Measurements from ENCODE around the gene LMBR1L.
A peak's percentile ranks its signal among the peaks of the same experiment; 100 is the strongest.
"Not testable (repeated sequence)": the region's sequence is repeated elsewhere in the genome, so short reads cannot be mapped to it uniquely, and the experiment has no call there.

Gene LMBR1L, protein sequence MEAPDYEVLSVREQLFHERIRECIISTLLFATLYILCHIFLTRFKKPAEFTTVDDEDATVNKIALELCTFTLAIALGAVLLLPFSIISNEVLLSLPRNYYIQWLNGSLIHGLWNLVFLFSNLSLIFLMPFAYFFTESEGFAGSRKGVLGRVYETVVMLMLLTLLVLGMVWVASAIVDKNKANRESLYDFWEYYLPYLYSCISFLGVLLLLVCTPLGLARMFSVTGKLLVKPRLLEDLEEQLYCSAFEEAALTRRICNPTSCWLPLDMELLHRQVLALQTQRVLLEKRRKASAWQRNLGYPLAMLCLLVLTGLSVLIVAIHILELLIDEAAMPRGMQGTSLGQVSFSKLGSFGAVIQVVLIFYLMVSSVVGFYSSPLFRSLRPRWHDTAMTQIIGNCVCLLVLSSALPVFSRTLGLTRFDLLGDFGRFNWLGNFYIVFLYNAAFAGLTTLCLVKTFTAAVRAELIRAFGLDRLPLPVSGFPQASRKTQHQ

DNA sequence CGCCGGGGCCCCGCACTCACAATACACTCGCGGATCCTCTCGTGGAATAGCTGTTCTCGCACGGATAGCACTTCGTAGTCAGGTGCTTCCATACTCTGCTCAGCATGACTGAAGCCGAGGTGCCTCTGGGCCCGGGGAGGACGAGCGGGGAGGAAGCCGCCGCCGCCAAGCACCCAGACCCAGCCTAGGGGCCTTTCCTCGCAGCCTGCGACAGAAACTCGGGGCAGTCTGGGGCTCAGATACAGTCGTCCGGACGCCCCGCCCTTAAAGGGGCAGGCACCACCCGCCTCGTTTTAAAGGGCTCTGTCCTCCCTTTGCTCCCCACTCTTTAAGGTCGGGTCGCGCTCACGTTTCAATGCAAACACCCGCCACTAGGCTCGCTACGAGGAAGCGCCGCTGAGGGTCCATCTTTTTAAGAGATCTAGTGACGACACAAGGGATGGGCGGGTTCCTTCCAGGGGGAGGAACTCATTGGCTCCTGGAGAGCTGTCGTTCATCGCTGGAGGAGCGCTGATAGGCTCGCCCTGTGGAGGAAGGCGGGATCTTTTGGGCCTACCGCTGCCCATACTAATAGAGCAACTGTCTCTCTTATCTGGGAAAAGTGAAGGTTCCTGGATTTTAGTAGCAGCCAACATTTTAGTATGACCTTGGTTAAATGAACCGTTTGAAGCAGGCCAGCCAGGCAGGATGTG is at the start of gene LMBR1L:
Gene LMBR1L (minus strand): TSS at position 384 of the 692 bp plus-strand sequence. CDS start 292 bp downstream, at position 92.
- DNase-seq = peak; percentile 99

DNA sequence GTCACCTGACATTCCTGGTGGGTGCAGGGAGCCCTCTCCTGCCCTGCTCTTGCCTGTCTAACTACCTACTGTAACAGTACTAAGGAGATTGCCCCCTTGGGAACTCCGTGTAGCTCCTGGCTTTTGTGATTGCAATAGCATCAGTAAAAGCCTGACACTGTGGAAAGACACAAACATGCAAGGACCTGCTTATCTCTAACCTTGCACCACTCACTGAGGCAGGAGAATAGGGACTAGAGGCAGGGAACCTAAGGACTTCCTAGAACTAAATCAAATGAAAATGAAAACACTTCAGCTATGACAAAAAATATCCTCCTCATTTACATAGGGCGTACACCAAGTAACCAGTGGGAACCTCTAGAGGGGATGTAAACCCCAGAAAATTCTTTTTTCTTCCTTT is 49.8 kb upstream of the LMBR1L start:
- no peak for DNase-seq

DNA sequence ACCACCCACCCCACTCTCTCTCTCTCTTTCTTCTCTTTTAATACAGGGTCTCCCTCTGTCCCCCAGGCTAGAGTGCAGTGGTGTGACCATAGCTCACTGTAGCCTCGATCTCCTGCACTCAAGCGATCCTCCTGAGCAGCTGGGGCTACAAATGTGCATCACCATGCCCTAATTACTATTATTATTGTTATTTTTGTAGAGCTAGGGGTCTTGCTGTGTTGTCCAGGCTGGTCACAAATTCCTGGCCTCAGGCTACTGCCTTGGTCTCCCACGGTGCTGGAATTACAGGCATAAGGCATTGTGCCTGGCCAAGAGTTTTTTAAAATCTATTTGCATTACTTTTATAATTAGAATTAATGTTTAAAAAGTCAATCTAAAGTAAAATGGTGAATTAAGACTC is 43.6 kb upstream of the LMBR1L start:
- DNase-seq = no peak

DNA sequence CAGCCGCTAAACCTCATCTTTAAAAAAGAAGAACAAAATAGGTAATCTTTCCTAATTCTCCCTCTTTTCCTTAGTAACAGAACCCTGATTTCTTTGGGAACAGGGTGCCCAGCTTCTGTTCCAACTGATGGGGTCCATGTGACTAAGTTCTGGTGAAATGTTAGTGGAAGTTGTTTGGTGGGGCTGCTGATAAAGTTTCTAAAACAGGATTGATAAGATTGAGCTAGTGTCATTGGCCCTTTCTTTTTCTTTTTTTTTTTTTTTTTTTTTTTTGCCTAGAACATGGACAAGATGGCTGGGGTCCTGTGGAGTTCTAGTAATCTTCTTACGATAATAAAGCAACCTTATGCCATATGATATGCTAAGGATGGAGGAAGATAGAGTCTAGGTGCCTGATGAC is 36.7 kb upstream of the LMBR1L start:
- DNase-seq = no peak

DNA sequence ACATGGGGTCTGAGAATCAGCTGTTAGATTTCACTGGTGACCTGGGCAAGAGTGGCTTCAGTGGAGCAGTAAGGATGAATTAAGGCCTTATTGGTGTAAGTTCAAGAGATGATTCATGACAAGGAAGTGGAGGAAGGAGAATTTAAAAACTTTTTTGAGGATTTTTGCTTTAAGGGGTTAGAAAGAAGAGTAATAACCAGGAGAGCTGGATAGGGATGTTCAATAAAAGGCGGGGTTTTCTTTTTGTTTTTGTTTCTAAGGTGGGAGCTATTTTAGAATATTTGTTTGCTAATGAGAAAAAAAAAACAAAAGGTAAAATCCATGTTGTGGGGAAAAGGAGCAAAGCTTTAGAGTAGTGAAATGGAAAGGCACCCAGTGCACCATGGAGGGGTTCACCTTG is 35.8 kb upstream of the LMBR1L start:
- no peak for DNase-seq

DNA sequence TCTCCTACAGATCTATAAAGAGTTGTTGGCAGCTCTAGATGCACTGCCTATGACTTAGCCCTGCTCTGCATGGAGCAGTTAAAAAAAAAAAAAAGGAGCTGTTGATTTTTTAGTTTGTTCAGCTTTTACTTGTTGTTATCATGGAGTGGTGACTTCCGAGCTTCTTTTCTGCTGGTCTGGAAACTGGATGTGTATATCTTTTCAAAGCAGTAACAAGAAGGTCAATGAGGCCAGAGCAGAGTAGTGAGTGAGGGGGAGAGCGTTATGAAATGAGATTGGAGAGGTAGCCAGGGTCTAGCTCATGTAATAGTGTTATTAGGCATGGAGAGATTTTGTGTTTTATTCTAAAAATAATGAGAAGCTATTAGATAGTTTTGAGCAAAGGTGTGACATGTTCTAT is 33.7 kb upstream of the LMBR1L start:
- no peak for DNase-seq

DNA sequence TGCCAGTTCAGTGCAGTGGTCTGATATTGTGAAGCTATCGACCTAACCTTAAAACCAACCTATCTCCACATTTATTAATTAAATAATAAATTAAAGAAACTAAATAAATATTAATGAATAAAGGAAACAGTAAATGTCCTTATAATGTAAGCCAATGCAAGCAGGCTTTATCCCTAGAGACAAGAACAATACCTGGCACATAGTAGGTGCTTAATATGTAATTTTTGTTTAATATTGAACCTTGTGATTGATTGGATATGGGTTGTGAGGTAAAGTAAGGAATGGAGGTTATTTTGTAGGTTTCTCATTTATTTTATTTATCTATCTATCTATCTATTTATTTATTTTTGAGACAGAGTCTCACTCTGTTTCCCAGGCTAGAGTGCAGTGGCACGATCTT is 28.4 kb upstream of the LMBR1L start:
- DNase-seq = no peak

DNA sequence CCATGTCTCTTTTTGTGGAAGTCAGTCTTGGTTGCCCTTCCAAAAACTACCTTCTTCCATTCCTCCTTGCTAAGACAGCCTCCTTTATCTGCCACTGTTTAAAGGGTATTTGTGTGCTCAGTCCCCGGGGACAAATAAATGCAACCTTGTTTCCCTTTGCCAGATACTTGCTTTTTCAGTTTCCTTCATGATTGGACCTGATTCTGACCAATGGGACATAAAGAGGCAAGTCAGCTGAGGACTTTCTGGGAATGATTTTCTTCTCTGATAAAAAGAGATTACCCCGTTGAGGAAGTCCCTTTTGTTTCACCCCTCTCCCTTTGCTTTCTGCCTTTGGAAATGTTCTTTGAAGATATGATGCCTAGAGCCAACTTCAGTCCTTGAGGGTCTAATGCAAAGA is 27.9 kb upstream of the LMBR1L start:
- DNase-seq = no peak

DNA sequence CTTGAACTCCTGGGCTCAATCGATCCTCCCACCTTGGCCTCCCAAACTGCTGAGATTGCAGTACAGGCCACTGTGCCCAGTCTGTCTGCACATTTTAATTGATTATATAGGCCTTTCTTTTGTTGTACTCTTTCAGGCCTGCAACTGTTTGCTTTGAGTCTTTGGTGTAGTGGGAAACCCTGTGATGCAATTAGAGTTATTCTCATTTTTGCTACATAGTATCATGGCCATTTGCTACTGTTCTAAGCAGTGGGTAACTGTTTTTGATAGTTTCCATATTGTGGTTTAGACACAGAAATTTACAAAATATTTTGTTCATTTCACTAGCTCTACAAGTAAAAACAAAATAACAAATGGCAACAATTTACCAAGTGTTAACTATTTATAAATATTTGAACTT is 26.8 kb upstream of the LMBR1L start:
- no peak for DNase-seq

DNA sequence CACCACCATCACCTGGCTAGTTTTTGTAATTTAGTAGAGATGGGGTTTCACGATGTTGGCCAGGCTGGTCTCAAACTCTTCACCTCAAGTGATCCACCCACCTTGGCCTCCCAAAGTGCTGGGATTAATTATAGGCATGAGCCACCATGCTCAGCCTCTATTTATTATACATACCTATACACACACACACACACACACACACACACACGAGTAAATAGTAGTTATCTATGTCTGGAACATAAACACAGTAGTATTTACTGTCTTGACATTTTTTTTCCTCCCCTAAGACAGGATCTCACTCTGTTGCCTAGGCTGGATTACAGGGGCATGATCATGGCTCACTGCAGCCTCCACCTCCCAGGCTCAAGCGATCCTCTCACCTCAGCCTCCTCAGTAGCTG is 26.4 kb upstream of the LMBR1L start:
- not testable (repeated sequence) for DNase-seq

DNA sequence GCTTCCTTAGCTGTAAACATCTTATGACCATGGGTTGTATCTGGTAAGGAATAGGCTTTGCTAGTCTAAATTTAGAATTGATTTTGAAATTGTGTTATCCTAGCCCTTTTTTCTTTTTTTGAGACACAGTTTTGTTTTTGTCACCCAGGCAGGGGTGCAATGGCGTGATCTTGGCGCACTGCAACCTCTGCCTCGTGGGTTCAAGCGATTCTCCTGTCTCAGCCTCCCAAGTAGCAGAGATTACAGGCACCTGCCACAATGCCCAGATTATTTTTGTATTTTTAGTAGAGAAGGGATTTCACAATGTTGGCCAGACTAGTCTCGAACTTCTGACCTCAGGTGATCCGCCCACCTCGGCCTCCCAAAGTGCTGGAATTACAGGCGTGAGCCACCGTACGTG is 22.9 kb upstream of the LMBR1L start:
- no peak for DNase-seq

DNA sequence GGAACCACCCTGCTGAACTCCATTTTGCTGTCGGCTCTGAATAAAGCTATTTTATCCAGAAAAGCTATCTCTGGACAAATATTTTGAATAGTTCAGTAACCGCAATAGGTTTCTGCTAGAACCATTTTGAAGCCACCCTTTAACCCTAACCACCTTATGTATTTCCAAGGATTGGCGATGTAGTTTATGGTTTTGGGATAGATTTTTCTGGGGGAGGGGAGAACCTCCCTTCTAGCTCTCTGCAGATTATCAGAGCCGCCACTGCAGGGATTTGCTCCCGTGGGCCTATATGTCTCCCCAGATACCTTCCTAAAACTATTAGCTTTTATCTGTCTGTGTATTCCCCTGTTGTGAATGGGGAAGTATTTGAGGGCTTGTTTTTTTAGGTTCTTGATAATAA is 22.4 kb upstream of the LMBR1L start:
- no peak for DNase-seq

DNA sequence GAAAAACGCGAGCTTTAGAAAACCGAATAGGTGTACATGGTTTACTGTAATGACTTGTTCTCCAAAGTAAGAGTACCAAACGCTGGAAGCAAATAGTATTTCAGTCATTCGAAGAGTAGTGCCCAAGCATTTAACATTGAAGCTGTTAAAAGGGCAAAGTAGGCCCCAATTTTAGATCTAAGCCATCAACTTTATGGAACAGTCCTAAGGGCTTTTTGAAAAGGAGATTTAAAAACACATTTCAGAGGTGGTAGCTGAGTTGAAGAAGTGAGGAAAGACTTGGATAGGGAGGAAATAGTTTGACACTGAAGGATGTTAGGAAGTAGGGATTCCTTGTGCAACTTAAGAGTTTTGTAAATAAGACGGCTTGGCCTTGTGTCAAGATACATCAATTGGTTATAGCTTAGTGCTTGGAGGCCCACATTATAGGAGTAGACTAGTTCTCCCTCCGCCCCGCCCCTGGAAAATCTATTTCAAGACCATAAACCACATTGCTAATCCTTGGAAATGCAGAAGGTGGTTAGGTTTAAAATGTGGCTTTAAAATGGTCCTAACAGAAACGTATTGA is 21.3 kb upstream of the LMBR1L start:
- peak; percentile 60 for DNase-seq

DNA sequence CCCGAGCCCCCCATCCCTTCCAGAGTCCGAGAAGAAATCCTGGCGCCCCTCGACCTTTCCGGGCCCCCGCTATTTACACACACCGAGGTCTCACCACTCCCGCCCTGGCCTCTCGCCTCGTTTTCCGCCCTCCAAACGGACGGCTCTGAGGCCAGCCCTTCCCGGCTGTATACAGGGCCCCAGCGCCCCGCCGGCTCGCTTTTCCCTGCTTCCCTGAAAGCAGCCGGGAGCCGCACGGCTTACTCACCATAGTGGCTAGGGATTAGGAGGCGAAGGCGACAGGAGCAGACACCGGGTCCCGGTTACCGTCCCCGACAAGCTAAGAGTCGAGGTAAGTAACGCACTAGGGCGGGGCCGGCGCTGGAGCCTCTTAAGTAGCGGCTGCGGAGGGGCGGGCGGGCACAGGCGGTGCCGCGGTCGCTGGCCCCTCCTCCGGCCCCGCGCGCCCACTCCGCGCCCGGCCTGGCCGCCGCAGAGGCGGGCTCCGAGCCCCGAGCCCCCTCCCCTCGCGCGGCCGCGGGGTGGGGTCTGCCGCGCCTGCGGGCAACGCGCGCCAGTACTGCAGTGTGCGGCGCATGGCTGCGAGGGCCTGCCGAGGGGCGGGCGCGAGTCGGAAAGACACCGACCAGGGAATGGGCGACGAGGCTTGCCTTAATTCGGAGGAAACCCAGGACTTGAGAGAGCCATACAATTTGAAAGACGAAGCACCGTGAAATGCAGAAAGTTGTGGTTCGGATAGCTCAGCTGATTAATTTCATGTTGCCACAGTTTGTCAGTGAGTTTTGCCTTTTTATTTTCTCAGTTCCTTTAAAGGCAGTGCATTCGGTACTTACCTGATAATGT is 20.6 kb upstream of the LMBR1L start, which contains the start of gene TUBA1B:
Gene TUBA1B (minus strand): TSS at position 345 of the 843 bp plus-strand sequence. CDS start 95 bp downstream, at position 250.
- DNase-seq = peak; percentile 94

DNA sequence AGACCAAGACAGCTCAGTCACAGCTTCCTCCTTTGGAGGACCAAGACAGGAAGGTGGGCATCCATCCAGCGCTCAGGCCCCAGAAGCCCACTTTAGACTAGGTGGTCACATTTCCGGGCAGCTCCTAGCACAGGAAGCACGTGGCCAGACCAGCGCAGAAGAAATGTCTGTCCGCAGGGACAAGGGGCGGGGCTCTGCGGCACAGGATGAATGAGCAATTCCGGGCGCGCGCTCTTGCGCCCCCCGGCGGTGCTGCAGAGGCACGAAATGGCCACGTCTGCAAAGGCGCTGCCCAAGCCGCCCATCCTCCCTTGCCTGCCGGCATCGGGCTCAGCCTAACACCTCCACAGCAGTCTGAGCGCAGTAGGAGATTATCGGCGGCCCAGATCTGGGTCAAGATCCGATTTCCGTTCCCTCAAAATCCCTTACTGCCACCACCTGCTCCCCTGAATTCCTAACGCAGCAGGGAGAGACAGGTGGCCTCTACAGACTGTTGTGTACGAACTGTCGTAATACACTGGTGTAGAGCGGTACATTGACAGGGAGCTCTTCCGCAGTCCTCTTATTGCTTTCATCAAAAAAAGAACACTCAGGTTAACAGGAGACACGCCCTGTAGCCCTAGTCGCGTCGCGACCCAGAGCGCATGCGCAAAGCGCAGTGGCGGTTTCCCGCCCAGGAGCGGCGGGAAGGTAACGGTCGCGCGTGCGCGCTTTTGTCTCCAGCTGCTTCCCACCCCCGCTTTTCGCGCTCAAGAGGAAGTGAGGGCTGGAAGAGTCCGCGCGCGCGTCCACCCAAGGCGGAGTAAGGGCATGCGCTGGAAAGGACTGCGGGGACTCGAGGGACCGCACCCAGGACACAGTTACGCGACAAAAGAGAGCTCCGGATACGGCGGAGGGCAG is 19.8 kb upstream of the LMBR1L start:
- DNase-seq = peak; percentile 96

DNA sequence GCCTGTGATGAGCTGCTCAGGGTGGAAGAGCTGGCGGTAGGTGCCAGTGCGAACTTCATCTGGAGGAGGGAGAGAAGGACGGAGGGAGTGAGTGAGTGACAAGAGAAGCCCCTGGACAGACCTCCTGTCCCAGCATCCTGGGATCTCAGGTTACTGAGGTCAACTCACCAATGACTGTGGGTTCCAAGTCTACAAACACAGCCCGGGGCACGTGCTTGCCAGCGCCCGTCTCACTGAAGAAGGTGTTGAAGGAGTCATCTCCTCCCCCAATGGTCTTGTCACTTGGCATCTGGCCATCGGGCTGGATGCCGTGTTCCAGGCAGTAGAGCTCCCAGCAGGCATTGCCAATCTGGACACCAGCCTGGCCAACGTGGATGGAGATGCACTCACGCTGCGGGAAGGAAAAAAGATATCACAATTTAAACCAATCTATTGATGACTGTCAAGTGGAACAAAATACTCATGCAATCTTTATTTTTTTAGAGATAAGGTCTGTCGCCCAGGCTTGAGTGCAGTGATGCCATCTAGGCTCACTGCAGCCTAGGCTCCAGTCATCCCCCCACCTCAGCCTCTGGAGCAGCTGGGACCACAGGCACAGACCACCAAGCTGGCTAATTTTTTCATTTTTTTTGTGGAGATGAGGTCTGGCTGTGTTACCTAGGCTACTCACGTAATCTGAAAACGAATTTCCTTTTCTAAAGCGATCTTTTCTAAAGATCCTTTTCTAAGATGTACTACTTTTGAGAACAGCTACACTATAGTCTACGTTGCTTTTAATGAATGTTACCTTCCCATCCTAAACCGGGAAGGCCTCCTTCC is 18.9 kb upstream of the LMBR1L start:
- no peak for DNase-seq

DNA sequence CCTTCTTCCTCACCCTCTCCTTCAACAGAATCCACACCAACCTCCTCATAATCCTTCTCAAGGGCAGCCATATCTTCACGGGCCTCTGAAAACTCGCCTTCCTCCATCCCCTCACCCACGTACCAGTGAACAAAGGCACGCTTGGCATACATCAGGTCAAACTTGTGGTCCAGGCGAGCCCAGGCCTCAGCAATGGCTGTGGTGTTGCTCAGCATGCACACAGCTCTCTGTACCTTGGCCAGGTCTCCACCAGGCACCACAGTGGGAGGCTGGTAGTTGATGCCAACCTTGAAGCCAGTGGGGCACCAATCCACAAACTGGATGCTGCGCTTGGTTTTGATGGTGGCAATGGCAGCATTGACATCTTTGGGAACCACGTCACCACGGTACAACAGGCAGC is 17.3 kb upstream of the LMBR1L start:
- not testable (repeated sequence) for DNase-seq

DNA sequence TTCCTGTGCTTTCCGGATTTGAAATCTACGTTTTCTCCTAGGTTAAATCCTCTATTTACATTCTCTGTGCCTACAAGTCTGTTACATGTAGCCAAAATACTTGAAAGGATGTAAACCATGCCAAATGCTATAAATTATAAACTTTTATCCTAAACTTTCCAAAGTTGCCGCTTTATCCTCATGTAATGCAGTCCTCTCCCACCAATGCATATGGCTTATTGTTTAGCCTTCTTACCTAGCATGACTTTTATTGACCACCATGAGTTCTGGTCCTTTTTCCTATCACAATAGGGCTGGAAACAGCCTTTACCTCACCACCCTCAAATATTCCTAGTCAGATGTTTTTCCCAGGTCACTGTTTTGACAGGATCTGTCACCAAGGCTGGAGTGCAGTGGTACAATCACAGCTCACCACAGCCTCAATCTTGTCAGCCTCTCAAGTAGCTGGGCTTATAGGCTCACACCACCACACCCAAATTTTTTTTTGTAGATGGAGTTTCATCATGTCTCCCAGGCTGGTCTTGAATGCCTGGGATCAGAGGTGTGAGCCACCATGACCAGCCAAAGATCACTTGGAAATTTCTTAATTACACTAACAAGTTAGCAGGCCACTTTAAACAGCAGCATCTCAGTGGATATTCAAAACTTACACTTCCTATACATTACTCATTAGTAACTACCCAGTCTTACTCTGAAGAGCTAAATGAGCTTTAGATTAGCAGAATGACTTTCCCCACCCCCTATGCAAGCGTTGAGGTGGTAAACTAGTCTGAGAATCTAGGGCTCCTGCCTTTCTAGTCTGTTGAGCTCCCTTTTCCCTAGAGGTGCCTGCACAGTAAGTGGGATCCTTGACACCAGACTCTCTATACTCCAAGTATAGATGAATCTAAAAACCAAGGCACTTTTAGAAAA is 16.5 kb upstream of the LMBR1L start:
- no peak for DNase-seq

DNA sequence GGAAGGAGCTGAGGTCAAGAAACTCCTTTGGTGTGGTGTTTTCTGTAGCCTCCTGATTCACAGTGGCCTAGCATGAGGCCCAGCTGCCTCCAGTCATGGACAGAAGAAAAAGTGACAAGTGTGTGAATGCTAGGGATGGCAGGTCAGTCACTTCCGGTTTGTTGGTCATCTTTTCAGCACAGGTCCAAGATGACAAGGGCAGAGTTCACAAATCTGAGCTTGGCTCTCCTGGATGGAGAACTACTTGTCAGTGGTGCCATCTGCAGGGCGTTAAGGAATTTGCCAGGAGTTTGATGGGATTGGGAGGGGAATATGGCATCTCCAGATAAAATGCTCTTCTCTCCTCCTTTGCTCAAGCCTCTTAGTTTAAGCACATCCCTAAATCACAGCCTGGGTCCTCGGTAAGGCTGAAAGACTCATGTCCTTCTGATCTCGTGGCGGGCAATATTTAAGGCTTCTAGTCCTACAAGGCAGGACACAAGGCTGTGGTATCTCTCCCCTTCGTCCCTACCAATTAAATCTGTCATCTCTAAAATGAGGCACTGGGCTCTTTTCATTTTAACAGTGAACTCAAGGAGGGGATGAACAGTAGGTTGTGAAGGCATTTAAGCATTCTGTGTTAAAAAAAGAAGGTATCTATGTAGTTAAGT is 10.5 kb upstream of the LMBR1L start:
- peak; percentile 38 for DNase-seq

Data from femur (tissue), 1 donor.